GM23338 (cell line): Measurements from ENCODE around the gene CHCHD3.

Experiments
- CREB1 ChIP-seq: fragments of 250-450 bp; sonication (Bioruptor Pico); IDR thresholded peaks from 2 replicates; pipeline ENCODE4 v1.5.0; 2020; ENCODE audit warnings: low read depth, mild to moderate bottlenecking, moderate library complexity
- EZH2 ChIP-seq: fragments of 200-600 bp; sonication (generic); IDR thresholded peaks from one replicate; pipeline ENCODE4 v1.8.0; 2017; ENCODE audit warnings: antibody characterized with exemption, mild to moderate bottlenecking, low read depth; ENCODE audit not compliant: unreplicated experiment
- EZH2phosphoT487 ChIP-seq: fragments of 200-600 bp; sonication (generic); IDR thresholded peaks from one replicate; pipeline ENCODE4 v1.8.1; 2018; ENCODE audit warnings: antibody characterized with exemption; ENCODE audit not compliant: unreplicated experiment
- POLR2AphosphoS5 ChIP-seq: IDR thresholded peaks from 2 replicates; pipeline ENCODE4 v1.6.1; 2016; ENCODE audit warnings: antibody characterized with exemption, low read depth
- ZNF331 ChIP-seq: fragments of 250-450 bp; sonication (Bioruptor Pico); IDR thresholded peaks from 2 replicates; pipeline ENCODE4 v1.5.0; 2020; ENCODE audit warnings: low read depth, mild to moderate bottlenecking, moderate library complexity
- ZNF462 ChIP-seq: fragments of 250-450 bp; sonication (Bioruptor Pico); IDR thresholded peaks from 2 replicates; pipeline ENCODE4 v1.5.0; 2020; ENCODE audit warnings: mild to moderate bottlenecking, moderate library complexity
- TF ChIP-seq, protein P1 (sequence below), 2 experiments: fragments of 200-600 bp in 1 of 2; sonication (generic) in 1 of 2; conservative IDR thresholded peaks; 2 replicates each; pipeline versions ENCODE4 v1.5.1 to v1.6.1; 2016 to 2017; ENCODE audit warnings: antibody characterized with exemption in 2 of 2, low read depth in 2 of 2, mild to moderate bottlenecking in 2 of 2, moderate library complexity in 1 of 2
- TF ChIP-seq, protein P2 (sequence below): IDR thresholded peaks from one replicate; pipeline ENCODE4 v1.6.1; 2018; ENCODE audit warnings: antibody characterized with exemption; ENCODE audit not compliant: unreplicated experiment

DNA sequence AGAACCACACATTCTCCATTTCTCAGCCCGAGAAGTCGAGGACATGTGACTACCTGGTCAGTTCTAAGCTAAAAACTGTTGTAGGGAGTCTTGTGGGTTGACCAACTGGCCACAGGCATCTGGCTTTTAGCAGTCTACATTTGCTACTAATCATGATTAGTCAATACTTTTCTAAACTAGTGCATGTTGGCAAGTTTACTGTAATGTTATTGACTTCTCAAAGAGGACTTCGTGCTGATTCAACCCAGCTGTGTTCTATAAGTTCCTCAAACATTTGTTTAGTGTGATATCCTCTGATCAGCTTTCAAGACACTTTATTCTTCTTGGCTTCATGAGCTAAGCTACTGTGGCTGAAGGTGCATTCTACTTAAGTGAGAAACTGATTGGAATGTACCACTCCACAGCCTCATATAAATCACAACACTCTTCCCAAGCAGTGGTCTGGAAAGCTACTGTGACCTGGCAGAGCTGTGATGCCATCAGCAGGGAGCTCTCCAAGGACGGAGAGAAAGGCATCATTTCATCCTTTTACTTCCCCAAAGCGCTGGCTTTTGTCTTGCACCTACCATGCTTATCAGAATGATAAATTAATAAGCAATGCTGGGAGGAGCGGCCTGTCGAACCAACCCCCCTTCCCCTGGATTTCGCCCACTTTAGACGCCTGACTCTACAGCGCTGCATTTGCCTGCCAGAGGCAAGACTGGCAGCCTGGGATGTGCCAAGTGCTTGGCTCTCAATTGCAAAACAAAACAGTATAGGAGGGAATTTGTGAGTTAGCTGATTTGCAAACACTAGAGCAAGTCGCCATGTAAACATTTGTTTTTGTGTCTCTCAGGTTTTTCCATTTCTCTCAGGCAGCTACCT is 298.9 kb downstream of the CHCHD3 start:
- TF ChIP-seq CREB1 (CRISPR knock-in tag) (no peak), EZH2phosphoT487 (no peak), POLR2AphosphoS5 (no peak), EZH2 (no peak), ZNF331 (no peak), ZNF462 (CRISPR knock-in tag) (no peak)
- TF ChIP-seq, protein P1, sequence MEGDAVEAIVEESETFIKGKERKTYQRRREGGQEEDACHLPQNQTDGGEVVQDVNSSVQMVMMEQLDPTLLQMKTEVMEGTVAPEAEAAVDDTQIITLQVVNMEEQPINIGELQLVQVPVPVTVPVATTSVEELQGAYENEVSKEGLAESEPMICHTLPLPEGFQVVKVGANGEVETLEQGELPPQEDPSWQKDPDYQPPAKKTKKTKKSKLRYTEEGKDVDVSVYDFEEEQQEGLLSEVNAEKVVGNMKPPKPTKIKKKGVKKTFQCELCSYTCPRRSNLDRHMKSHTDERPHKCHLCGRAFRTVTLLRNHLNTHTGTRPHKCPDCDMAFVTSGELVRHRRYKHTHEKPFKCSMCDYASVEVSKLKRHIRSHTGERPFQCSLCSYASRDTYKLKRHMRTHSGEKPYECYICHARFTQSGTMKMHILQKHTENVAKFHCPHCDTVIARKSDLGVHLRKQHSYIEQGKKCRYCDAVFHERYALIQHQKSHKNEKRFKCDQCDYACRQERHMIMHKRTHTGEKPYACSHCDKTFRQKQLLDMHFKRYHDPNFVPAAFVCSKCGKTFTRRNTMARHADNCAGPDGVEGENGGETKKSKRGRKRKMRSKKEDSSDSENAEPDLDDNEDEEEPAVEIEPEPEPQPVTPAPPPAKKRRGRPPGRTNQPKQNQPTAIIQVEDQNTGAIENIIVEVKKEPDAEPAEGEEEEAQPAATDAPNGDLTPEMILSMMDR (conservative IDR thresholded peaks at IDR 0.05; ENCODE audit: low read depth in 2 of 2), result no peak
- TF ChIP-seq, protein P2, sequence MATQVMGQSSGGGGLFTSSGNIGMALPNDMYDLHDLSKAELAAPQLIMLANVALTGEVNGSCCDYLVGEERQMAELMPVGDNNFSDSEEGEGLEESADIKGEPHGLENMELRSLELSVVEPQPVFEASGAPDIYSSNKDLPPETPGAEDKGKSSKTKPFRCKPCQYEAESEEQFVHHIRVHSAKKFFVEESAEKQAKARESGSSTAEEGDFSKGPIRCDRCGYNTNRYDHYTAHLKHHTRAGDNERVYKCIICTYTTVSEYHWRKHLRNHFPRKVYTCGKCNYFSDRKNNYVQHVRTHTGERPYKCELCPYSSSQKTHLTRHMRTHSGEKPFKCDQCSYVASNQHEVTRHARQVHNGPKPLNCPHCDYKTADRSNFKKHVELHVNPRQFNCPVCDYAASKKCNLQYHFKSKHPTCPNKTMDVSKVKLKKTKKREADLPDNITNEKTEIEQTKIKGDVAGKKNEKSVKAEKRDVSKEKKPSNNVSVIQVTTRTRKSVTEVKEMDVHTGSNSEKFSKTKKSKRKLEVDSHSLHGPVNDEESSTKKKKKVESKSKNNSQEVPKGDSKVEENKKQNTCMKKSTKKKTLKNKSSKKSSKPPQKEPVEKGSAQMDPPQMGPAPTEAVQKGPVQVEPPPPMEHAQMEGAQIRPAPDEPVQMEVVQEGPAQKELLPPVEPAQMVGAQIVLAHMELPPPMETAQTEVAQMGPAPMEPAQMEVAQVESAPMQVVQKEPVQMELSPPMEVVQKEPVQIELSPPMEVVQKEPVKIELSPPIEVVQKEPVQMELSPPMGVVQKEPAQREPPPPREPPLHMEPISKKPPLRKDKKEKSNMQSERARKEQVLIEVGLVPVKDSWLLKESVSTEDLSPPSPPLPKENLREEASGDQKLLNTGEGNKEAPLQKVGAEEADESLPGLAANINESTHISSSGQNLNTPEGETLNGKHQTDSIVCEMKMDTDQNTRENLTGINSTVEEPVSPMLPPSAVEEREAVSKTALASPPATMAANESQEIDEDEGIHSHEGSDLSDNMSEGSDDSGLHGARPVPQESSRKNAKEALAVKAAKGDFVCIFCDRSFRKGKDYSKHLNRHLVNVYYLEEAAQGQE, result no peak
